Hematopoietic multipotent progenitor cell treated with erythropoietin and hydrocortisone succinate and interleukin-3 and kit ligand, for 15 days (in vitro differentiated cells): ENCODE data around the gene GUCD1.

ENCODE experiments used
- DNase-seq: peaks from one replicate; pipeline ENCODE4 v3.0.0-alpha.2; 2015; ENCODE audit warnings: low spot score

The GUCD1 gene

GRCh38 chr22:24590596-24591173 lies 35.7 kb upstream of the GUCD1 start:
- no peak for DNase-seq

GRCh38 chr22:24589518-24590030 lies 34.6 kb upstream of the GUCD1 start:
- no peak for DNase-seq

- DNase-seq, result no peak
These were observed 34.0 kb upstream of the GUCD1 start for GRCh38 chr22:24588757-24589481.

- no peak for DNase-seq
These were observed 33.4 kb upstream of the GUCD1 start for GRCh38 chr22:24588381-24588756.

GRCh38 chr22:24587948-24588347 lies 33.0 kb upstream of the GUCD1 start:
- DNase-seq, result no peak

GRCh38 chr22:24587251-24587650 lies 32.3 kb upstream of the GUCD1 start:
- DNase-seq, result no peak

- no peak for DNase-seq
These were observed 31.1 kb upstream of the GUCD1 start for GRCh38 chr22:24585927-24586546.

GRCh38 chr22:24585461-24585860 lies 30.5 kb upstream of the GUCD1 start:
- DNase-seq, result no peak

- DNase-seq, result no peak
These were observed 30.0 kb upstream of the GUCD1 start for GRCh38 chr22:24584871-24585411.

GRCh38 chr22:24584166-24584790 lies 29.3 kb upstream of the GUCD1 start:
- DNase-seq, result no peak

- no peak for DNase-seq
These were observed 28.6 kb upstream of the GUCD1 start for GRCh38 chr22:24583221-24584165.

GRCh38 chr22:24582056-24582814 lies 27.3 kb upstream of the GUCD1 start:
- no peak for DNase-seq

GRCh38 chr22:24580276-24580675 lies 25.3 kb upstream of the GUCD1 start:
- no peak for DNase-seq

GRCh38 chr22:24579258-24579601 lies 24.3 kb upstream of the GUCD1 start:
- DNase-seq, result no peak

GRCh38 chr22:24578355-24579257 lies 23.7 kb upstream of the GUCD1 start:
- no peak for DNase-seq

GRCh38 chr22:24576778-24577177 lies 21.8 kb upstream of the GUCD1 start:
- DNase-seq, result no peak

GRCh38 chr22:24571266-24571665 lies 16.3 kb upstream of the GUCD1 start:
- no peak for DNase-seq

GRCh38 chr22:24567668-24568067 lies 12.7 kb upstream of the GUCD1 start:
- no peak for DNase-seq

GRCh38 chr22:24566899-24567511 lies 12.1 kb upstream of the GUCD1 start:
- DNase-seq, result no peak
